Calu3 (cell line): Measurements from ENCODE around the gene CNIH4. TPM values are rescaled to one million over a fixed set of nuclear protein-coding genes. Genes with fewer than 3 reads are reported as not detected.
"Not testable (repeated sequence)": the region's sequence is repeated elsewhere in the genome, so short reads cannot be mapped to it uniquely, and the experiment has no call there.

Source experiments
- BruUV-seq: library from RNA; stranded (reverse); fragments of 400-500 nt; replicated peaks from 2 replicates; lab custom pipeline; 2021; lab: Mats Ljungman, UMichigan
- CTCF ChIA-PET: fragments of 300-600 bp; sonication (Branson Sonifier 250); formaldehyde crosslinking; loops from one replicate; lab custom pipeline; 2022; ENCODE audit warnings: antibody characterized with exemption; lab: Charles Lee
- DNase-seq: peaks from one replicate; pipeline ENCODE4 v3.0.0; 2022
- H3K27ac Mint-ChIP-seq: one replicate; pipeline ENCODE4 v1.8.0; 2022; ENCODE audit warnings: mixed read lengths; ENCODE audit not compliant: unreplicated experiment
- H3K27me3 Mint-ChIP-seq: one replicate; pipeline ENCODE4 v1.8.0; 2022; ENCODE audit warnings: mixed read lengths; ENCODE audit not compliant: unreplicated experiment
- H3K36me3 Mint-ChIP-seq: one replicate; pipeline ENCODE4 v1.8.0; 2022; ENCODE audit warnings: mild to moderate bottlenecking, moderate library complexity, mixed read lengths; ENCODE audit not compliant: insufficient read depth, unreplicated experiment
- H3K4me1 Mint-ChIP-seq: one replicate; pipeline ENCODE4 v1.8.0; 2022; ENCODE audit warnings: mild to moderate bottlenecking, low read depth, mixed read lengths; ENCODE audit not compliant: unreplicated experiment
- H3K4me3 Mint-ChIP-seq: one replicate; pipeline ENCODE4 v1.8.0; 2022; ENCODE audit warnings: mild to moderate bottlenecking, low read depth, moderate library complexity, mixed read lengths; ENCODE audit not compliant: unreplicated experiment
- H3K9me3 Mint-ChIP-seq: one replicate; pipeline ENCODE4 v1.8.0; 2022; ENCODE audit warnings: low read depth, mixed read lengths; ENCODE audit not compliant: unreplicated experiment
- intact Hi-C: fragments of 100-400 bp; cut with micrococcal nuclease; formaldehyde crosslinking; loops from one replicate; pipeline ENCODE4 v1.10.0; 2022; ENCODE audit not compliant: unreplicated experiment
- total RNA-seq: library from RNA; stranded (reverse); gene quantifications from 2 replicates; pipeline ENCODE4 v1.2.3, GENCODE V29; 2022
- TF ChIP-seq, protein P1 (sequence below): fragments of 200-600 bp; IDR thresholded peaks from one replicate; pipeline ENCODE4 v1.8.0; 2022; ENCODE audit warnings: antibody characterized with exemption; ENCODE audit not compliant: unreplicated experiment

Gene CNIH4
- total RNA-seq, 1 experiment from 2014 or later: 91.4 TPM

DNA sequence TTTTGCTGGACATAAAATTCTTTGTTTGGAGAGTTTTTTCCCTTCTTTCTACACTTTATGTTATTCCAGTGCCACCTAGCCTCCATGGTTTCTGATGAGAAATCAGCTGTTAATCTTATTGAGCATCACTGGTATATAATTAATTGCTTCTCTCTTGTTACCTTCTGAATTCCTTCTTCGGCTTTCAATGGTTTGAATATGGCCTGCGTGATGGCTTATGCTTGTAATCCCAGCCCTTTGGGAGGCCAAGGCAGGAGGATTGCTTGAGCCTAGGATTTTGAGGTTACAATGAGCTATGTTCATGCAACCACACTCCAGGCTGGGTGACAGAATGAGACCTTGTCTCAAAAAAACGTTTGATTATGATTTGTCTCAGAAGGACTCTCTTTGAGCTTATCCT, 13.0 kb upstream of the CNIH4 start:
- H3K27me3 Mint-ChIP-seq: no peaks in the 10 kb centered on the region
- DNase-seq: no peak
- no peak overlapping the region for H3K27ac Mint-ChIP-seq
- peaks cover 13% of the 10 kb centered on the region for H3K36me3 Mint-ChIP-seq
- TF ChIP-seq, protein P1, sequence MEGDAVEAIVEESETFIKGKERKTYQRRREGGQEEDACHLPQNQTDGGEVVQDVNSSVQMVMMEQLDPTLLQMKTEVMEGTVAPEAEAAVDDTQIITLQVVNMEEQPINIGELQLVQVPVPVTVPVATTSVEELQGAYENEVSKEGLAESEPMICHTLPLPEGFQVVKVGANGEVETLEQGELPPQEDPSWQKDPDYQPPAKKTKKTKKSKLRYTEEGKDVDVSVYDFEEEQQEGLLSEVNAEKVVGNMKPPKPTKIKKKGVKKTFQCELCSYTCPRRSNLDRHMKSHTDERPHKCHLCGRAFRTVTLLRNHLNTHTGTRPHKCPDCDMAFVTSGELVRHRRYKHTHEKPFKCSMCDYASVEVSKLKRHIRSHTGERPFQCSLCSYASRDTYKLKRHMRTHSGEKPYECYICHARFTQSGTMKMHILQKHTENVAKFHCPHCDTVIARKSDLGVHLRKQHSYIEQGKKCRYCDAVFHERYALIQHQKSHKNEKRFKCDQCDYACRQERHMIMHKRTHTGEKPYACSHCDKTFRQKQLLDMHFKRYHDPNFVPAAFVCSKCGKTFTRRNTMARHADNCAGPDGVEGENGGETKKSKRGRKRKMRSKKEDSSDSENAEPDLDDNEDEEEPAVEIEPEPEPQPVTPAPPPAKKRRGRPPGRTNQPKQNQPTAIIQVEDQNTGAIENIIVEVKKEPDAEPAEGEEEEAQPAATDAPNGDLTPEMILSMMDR: no peak
- H3K4me3 Mint-ChIP-seq: no peak overlapping the region
- BruUV-seq: no TSS peak
- no peaks in the 10 kb centered on the region for H3K9me3 Mint-ChIP-seq
- intact Hi-C loops: no loop called here
- CTCF ChIA-PET: interaction anchor here (0.6 kb wide), 1 partner anchor 181 kb away, joined by 3 read pairs; no protein-coding TSS in a partner anchor
- H3K4me1 Mint-ChIP-seq: no peaks in the 10 kb centered on the region

GRCh38 chr1:224348137-224348536, 8.5 kb upstream of the CNIH4 start:
- no TSS peak for BruUV-seq
- Mint-ChIP-seq H3K36me3 (no peaks in the 10 kb centered on the region), H3K27me3 (no peaks in the 10 kb centered on the region), H3K27ac (no peak overlapping the region), H3K9me3 (no peaks in the 10 kb centered on the region), H3K4me3 (no peak overlapping the region), H3K4me1 (no peaks in the 10 kb centered on the region)
- intact Hi-C loops: no loop called here
- CTCF ChIA-PET: interaction anchor here (0.6 kb wide), 1 partner anchor 39 kb away, joined by 4 read pairs; no protein-coding TSS in a partner anchor
- DNase-seq: no peak
- TF ChIP-seq, protein P1: no peak

GRCh38 chr1:224349716-224350115, 7.0 kb upstream of the CNIH4 start:
- H3K9me3 Mint-ChIP-seq, DNase-seq, H3K4me3 Mint-ChIP-seq, H3K27ac Mint-ChIP-seq, BruUV-seq, H3K4me1 Mint-ChIP-seq, H3K36me3 Mint-ChIP-seq, intact Hi-C loops, CTCF ChIA-PET, H3K27me3 Mint-ChIP-seq: not testable (repeated sequence)

DNA sequence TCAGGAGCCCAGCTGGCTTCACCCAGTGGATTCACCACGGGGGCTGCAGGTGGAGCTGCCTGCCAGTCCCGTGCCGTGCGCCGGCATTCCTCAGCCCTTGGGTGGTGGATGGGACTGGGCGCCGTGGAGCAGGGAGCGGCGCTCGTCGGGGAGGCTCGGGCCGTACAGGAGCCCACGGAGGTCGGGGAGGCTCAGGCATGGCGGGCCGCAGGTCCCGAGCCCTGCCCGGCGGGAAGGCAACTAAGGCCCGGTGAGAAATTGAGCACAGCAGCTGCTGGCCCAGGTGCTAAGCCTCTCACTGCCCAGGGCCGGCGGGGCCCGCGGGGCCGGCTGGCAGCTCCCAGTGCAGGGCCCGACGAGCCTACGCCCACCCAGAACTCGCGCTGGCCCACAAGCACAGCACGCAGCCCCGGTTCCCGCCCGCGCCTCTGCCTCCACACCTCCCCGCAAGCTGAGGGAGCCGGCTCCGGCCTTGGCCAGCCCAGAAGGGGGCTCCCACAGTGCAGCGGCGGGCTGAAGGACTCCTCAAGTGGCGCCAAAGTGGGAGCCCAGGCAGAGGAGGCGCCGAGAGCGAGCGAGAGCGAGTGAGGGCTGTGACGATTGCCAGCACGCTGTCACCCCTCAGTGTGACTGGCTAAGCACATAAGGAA, 4.1 kb upstream of the CNIH4 start:
- H3K4me3 Mint-ChIP-seq, H3K27ac Mint-ChIP-seq, intact Hi-C loops, DNase-seq, H3K4me1 Mint-ChIP-seq, CTCF ChIA-PET, BruUV-seq, H3K9me3 Mint-ChIP-seq, H3K27me3 Mint-ChIP-seq: not testable (repeated sequence)
- H3K36me3 Mint-ChIP-seq: peaks cover 12% of the 10 kb centered on the region

DNA sequence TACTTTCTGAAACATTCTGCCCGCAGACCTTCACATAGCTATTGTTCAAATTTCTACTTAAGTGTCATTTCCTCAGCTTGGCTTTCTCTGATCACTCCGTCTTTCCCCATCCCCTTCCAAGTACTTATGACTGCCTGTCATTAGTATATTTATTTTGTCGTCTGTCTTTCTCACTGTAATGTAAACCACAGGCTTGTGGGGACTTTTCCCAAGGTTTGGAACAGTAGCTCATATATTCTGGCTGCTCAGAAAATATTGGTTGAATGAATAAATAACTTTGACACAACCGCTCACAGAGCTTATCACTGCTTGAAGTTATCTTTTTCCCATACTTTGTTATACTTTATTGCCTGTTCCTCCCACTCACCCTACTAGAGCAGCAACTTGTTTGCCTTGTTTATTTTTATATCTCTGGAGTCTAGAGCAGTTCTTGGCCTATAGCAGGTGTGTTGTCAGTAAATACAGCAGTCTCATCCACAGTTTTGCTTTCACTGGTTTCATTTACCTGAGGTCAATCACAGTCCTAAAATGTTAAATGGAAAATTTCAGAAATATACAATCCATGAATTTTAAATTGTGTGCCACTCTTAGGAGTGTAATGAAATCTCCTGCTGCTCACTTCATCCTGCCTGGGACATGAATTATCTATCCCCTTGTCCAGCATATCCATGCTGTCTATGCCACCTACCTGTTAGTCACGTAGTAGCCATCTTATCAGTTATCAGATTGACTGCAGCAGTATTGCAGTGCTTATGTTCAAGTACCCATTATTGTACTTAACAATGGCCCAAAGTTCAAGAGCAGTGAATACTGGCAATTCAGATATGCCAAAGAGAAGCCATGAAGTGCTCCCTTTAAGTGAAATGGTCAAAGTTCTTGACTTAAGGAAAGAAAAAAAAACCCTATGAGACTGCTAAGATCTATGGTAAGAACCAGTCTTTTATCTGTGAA, 2.4 kb upstream of the CNIH4 start:
- H3K9me3 Mint-ChIP-seq: no peaks in the 10 kb centered on the region
- peaks cover 16% of the 10 kb centered on the region for H3K4me1 Mint-ChIP-seq
- CTCF ChIA-PET: no interaction called here
- no peak overlapping the region for H3K27ac Mint-ChIP-seq
- intact Hi-C loops: no loop called here
- no TSS peak for BruUV-seq
- TF ChIP-seq, protein P1: no peak
- H3K36me3 Mint-ChIP-seq: peaks cover 18% of the 10 kb centered on the region
- H3K4me3 Mint-ChIP-seq: no peak overlapping the region
- no peaks in the 10 kb centered on the region for H3K27me3 Mint-ChIP-seq
- no peak for DNase-seq
